ENCODE results near the gene PCSK5.

- TF ChIP-seq, protein P1, sequence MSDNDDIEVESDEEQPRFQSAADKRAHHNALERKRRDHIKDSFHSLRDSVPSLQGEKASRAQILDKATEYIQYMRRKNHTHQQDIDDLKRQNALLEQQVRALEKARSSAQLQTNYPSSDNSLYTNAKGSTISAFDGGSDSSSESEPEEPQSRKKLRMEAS (IDR thresholded peaks at IDR 0.05): no peak
- TF ChIP-seq CTCF (IDR thresholded peaks at IDR 0.05; ENCODE audit: low read depth, low read length, missing input control) (no peak), JUND (IDR thresholded peaks at IDR 0.05) (no peak)
- TF ChIP-seq, protein P2, sequence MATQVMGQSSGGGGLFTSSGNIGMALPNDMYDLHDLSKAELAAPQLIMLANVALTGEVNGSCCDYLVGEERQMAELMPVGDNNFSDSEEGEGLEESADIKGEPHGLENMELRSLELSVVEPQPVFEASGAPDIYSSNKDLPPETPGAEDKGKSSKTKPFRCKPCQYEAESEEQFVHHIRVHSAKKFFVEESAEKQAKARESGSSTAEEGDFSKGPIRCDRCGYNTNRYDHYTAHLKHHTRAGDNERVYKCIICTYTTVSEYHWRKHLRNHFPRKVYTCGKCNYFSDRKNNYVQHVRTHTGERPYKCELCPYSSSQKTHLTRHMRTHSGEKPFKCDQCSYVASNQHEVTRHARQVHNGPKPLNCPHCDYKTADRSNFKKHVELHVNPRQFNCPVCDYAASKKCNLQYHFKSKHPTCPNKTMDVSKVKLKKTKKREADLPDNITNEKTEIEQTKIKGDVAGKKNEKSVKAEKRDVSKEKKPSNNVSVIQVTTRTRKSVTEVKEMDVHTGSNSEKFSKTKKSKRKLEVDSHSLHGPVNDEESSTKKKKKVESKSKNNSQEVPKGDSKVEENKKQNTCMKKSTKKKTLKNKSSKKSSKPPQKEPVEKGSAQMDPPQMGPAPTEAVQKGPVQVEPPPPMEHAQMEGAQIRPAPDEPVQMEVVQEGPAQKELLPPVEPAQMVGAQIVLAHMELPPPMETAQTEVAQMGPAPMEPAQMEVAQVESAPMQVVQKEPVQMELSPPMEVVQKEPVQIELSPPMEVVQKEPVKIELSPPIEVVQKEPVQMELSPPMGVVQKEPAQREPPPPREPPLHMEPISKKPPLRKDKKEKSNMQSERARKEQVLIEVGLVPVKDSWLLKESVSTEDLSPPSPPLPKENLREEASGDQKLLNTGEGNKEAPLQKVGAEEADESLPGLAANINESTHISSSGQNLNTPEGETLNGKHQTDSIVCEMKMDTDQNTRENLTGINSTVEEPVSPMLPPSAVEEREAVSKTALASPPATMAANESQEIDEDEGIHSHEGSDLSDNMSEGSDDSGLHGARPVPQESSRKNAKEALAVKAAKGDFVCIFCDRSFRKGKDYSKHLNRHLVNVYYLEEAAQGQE (IDR thresholded peaks at IDR 0.05): no peak
Measured at GRCh38 chr9:76049341-76049740, 158.9 kb downstream of the PCSK5 start.
